Activated CD4-positive, alpha-beta T cell treated with anti-CD3 and anti-CD28 coated beads, Interleukin-2, amount 50 U/mL, for 24 hours (primary cell): ENCODE data around the gene ZFYVE28.
"Not testable (repeated sequence)": the region's sequence is repeated elsewhere in the genome, so short reads cannot be mapped to it uniquely, and the experiment has no call there.

Source experiments
- DNase-seq, 2 donors: peaks; one replicate each; pipeline ENCODE4 v3.0.0-alpha.2; 2020; ENCODE audit warnings: low read depth in 1 of 2, low spot score in 1 of 2

The ZFYVE28 gene

DNA sequence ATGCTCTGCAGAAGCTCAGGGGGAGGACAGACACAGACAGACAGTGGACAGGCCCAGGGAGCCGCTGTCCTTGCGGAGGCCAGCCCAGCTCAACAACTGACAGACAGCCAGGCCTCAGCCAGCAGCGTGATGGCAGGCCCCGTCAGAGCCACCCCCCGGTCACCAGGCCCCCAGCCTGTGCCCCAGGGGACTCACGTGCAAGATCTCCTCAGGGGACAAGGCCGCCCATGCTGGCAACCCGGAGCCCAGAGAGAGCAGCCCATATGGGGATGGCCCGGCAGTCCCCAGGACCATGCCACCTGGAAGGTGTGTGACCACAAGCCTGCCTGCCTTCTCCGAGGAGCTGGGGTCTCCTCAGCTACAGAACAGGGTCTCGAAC, 128.5 kb downstream of the ZFYVE28 start:
- DNase-seq: no peak

DNA sequence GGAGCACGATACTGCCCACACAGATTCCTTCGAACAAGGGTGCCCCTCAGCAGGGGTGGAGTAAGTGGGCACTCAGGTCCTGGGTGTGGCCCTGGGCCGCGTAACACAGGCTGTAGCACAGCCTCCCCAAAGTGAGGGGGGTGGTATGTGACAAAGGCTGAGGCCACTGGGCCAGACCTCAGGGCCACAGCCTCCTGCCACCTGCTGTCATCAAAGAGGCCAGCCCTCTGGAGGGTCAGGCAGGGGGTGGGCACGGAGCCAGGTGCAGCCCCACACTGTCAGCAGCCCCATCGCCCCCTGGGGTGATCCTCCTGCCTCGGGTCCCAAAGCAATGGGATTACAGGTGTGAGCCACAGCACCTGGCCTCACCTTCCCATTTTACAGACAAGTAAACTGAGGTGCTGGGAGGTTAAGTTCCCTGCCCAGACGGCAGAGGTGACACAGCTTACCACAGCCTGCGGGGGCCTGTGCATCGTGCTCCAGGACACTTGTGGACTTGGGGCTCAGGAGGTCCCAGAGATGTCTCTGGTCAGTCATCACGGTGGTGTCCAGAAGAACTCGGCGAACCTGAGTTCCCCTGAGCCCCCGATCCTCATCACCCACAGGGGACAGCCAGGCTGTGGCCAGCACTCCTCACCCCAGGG, 129.0 kb downstream of the ZFYVE28 start:
- no peak for DNase-seq

DNA sequence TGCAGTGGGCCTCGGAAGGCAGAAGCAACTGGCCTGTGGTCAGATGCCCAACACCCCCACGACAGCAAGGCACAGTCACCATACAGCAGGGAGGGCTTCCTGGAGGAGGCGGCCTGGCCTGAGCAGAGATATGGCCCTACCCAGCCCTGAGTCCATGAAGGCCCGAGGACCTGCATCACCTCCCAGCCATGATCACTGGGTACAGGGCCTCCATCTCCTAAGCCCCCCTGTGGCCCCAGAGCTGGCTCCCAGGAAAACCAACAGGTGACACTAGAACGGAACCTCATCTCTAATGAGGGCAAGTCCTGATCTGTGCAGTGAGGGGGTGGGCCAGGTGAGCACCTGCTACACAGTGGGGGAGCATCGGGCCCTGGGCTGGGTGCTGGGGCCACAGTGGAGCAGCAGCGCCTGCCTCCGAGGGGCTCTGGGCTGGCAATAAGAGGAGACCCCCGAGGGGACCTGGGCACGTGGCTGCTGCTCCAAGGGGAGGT, 130.3 kb downstream of the ZFYVE28 start:
- DNase-seq: no peak

DNA sequence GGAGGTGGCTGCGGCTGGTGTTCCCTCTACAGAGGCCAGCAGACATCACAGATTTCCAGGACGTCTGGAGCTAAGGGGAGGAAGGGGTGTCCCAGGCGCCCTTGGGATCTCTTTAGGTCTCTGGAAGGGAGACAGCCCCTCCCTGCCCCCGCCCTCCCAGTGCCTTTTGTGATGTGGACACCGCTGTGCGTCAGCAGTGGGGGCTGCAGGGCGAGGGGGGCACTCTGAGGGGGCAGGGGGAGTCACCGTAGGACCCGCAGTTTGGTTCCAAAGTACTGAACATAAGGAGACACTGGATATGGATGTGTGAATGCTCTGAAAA, 130.9 kb downstream of the ZFYVE28 start:
- DNase-seq: no peak

- DNase-seq: no peak
Observed at GRCh38 chr4:2286904-2287593, 131.4 kb downstream of the ZFYVE28 start.

DNA sequence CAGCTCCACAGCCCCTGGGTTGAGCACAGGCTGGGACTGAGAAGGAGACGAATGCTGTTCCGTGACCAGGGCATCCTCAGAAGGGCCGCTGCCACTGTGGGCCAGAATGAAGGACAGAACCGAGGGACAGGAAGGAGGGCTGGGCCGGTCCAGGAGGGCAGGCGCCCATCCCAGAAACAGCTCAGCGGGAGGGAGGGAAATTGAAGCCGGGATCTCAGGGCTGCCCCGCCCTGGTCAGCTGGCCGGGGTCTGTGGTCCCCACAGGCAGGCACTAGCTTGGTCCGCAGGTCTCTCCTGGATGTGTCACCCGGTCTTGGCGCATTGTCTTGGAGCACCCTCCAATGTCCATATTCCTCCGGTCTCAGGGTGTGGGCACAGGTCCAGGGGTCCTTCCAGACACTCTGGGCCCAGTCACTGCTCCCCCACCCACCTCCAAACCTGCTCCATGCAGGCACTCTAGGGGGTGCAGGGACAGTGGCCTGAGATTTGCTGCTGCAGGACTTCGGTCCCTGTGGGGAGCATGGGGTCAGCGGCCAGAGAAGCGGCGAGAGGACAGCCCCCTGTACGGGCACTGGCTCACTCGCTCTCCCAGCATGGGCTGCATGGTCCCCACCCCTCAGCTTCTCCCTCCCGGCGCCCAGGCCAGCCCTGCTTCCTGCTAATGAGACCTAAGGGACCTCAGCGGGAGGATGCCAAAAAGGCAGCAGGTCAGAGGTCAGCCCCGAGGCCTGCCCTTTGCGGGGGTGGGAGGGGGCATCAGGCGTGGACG, 132.6 kb downstream of the ZFYVE28 start:
- no peak for DNase-seq

DNA sequence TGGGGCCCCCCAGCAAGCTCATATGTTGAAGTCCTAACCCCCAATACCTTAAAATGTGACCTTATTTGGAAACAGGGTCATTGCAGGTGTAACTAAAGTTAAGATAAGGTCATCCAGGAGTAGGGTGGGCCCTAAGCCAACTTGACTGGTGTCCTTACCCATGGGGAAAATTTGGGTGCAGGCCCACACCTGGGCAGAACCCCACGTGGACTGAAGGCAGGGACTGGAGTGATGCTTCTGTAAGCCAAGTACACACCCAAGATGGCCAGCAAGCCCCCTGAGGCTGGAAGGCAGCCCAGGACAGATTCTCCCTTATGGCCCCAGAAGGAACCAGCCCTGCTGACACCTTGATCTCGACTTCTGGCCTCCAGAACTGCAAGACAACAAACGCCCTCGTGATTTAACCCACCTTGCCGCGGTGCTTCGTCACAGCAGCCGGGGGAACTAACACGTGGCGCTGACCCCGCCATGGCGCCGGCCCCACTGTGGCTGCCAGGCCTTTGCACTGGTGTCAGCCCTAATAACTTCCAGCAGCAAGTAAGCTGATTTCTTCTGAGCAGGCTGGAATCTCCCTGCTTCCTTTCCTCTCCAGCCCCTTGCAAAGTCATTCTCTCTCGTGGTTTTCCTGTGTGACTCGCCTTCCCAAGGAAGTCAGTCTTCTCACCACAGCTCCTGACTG, 133.4 kb downstream of the ZFYVE28 start:
- no peak for DNase-seq

GRCh38 chr4:2284161-2284933, 134.1 kb downstream of the ZFYVE28 start:
- no peak for DNase-seq

GRCh38 chr4:2283199-2283711, 135.2 kb downstream of the ZFYVE28 start:
- DNase-seq: no peak

GRCh38 chr4:2281575-2282343, 136.7 kb downstream of the ZFYVE28 start:
- DNase-seq: peak; percentile 19 to 43

GRCh38 chr4:2280531-2281300, 137.7 kb downstream of the ZFYVE28 start:
- DNase-seq: no peak

DNA sequence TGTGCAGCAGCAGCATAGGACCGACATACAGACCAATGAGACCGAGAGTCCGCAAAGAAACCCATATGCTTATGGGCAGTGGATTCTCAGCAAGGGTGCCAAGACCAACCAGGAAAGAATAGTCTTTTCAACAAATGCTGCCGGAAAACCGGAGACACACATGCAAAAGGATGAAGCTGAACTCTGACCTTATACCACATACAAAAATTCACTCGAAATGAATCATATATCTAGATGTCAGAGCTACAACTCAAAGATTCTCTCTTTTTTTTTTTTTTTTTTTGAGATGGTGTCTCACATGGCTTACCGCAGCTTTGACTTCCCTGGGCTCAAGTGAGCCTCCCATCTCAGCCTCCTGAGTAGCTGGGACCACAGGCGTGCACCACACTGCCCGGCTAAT, 140.5 kb downstream of the ZFYVE28 start:
- no peak for DNase-seq

DNA sequence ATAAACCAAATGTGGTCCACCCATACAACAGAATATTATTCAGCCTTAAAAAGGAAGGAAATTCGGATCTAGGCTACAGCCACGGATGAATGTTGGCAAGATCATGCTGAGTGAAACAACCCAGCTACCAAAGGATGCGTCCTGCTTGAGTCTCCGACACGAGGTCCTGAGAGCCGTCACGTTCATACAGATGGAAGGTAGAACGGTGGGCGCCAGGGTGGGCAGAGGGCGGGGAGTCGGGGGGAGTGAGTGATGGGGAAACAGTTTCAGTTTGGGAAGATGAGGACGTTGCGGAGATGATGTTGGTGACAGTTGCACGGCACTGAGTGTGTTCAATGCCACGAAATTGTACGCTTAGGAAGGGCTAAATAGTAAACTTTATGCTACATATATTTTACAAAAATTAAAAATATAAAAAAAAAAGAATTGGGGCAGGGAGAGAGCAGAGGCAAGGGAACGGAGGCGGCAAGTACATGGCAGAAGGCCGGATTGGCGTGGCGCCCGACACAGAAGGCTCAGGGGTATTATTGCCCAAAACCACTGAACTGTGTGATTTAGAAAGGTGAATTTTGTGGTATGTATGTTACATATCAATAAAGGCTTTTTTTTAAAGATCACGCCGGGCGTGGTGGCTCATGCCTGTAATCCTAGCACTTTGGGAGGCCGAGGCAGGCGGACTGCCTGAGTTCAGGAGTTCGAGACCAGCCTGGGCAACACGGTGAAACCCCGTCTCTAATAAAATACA, 141.7 kb downstream of the ZFYVE28 start:
- DNase-seq: no peak

GRCh38 chr4:2275546-2276251, 142.7 kb downstream of the ZFYVE28 start:
- no peak for DNase-seq

- DNase-seq: not testable (repeated sequence)
Observed at GRCh38 chr4:2275044-2275397, 143.4 kb downstream of the ZFYVE28 start.

DNA sequence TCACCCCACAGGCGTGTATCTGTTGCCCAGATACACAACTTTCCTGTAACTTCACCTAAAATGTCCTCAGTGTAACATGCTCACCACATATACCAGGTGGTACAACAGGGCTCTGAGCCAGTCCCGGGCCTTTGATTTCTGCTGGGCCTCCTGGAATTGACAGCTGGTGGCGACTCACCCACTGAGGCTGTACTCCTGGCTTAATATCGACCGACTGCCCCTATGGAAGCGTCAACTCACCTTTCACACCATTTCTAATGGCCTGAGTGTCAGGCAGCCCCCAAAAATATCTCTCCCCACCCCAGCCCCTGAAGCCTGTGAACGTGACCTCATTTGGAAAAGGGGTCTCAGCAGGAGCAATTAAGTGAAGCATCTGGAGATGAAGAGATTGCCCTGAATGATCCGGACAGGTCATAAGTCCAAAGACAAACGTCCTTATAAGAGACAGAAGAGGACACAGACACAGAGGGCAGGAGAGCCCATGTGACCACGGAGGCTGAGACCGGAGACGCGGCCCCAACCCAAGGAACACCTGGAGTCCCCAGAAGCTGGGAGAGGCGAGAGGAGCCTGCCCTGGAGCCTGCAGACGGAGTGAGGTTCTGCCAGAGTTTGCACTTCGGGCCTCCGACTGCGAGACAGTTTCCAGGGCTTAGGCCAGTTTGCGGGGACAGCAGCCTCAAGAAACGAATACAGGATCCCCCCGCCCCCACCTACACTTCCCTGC, 144.0 kb downstream of the ZFYVE28 start:
- DNase-seq: no peak

- no peak for DNase-seq
Observed at GRCh38 chr4:2273657-2274319, 144.7 kb downstream of the ZFYVE28 start.
